NK-92 (cell line): ENCODE results near the gene ERCC2.

Source experiments
- DNase-seq: peaks from one replicate; lab custom pipeline; 2025; ENCODE audit not compliant: unreplicated experiment; lab: John Stamatoyannopoulos, UW

Gene ERCC2

DNA sequence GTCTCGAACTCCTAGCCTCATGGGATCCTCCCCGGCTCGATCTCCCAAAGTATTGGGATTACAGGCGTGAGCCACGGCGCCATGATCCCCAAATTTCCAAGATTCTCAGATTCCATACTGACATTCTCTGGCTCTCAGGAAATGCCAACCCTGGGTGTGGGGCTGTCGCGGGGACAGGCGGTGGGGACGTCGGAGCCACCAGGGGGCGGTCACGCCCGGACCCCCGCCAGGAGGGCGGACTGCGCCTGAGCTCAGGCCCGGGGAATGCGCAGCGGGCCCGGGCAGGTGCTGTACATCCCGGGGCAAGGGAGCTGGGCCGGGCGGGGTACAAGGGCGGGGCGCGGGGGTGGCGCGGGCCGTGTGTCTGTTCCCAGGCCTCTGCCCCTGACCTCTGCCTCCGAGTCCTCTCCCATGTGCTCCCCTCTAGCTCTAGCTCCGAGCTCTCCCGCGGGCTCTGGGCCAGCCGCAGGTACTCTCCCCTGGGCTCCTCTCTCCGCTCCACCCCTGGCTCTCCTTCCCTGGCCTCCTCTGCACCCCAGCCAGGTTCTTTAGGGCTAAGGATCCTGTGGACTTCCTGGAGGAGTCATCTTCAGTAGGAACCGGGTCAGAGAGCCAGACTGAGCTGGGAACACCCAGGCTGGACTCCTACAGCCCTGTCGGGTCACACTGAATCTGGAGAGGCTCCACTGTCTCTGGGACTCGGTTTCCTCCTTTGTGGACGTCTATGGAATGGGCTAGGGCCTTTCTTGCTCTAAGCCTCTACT lies 32.1 kb upstream of the ERCC2 start:
- DNase-seq = no peak

- no peak for DNase-seq
Measured at GRCh38 chr19:45401815-45402214, 31.4 kb upstream of the ERCC2 start.

DNA sequence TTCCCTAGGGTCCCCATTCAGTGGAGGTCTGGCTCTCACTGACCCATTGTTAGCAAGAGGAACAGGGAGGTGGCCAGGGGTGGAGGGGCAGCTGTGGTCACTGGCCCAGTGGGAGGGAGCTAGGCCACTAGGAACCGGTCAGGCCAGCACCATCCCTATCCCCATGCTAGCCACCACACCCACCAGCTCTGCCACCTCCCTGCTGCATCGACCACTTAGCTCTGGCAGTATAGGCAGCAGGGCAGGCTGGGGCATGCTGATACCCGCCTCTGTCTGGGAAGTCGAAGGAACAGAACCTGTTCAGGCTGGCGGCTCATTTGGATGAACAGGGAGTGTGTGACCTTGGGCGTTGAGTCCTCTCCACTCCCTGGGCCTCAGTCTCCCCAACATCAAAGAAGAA lies 29.8 kb upstream of the ERCC2 start:
- no peak for DNase-seq

DNA sequence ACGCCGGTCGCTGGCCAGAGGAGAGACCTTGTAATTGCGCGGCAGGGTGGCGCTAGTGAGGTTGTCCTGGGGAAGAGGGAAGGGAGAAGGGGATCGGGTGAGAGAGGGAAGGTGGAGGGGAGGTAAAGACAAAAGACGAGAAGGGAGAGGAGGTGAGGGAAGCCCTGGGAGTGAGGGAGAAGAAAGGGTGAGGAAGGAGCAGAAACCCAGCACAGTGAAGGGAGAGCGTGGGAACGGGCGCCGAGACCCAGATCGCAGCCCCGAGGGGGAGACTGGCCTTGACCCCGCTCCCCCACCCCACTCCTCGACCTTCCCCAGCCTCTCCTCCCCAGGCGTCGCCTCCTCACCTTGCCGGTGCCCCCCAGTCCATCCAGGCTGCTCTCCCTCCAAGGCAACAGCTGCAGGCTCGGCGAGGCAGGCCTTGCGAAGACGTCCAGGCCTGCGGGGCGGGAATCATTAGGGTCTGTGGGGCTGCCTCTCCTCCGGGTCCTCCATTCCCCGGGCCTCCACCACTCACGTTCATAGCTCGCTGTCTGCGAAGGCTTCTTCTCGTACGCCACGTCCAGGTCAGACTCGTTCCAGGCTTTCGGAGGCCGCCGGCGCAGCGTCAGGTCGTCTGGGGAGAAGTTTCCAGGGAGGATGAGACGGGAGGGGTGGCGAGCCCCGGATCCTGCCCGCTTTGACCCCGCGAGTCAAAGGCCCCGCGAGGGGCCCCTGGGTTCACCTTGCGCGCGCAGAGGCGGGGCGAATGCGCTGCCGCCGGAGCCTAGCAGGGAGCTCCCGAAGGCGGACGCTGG lies 25.6 kb upstream of the ERCC2 start:
- DNase-seq = no peak

DNA sequence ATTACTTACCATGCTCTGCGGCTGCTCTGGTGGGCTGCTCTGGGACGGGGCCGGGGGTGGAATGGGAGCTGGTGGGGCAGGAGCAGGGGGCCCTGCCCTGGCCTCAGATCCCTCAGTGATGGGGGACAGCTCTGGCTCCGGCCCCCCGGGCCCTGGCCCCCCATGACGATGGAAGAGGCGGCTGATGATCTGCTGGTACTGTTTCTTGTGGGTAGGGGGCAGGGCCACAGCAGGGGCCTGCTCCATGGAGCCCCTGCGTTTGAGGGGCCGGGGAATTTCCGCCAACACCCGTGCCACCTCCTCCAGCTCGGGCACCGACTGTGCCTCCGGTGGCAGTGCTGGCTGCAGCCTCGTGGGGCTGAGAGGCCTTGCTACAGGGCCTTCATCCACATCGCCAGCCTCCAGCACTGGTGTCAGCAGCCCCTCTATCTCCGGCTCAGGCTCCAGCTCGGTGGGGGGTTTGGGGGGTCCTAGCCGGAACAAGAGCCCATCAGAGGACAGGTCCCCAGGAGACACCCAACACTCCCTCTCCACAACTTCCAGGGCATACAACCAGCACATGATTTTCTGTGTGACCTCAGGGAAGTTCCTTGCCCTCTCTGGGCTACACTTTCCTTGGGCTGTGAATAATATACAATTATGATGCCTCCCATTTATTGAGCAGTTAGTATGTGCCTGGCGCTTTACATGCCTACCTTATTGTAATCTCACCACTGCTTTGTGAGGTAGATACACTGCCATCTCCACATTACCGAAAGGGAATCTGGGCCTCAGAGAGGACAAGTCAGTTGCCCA lies 21.7 kb upstream of the ERCC2 start:
- no peak for DNase-seq

DNA sequence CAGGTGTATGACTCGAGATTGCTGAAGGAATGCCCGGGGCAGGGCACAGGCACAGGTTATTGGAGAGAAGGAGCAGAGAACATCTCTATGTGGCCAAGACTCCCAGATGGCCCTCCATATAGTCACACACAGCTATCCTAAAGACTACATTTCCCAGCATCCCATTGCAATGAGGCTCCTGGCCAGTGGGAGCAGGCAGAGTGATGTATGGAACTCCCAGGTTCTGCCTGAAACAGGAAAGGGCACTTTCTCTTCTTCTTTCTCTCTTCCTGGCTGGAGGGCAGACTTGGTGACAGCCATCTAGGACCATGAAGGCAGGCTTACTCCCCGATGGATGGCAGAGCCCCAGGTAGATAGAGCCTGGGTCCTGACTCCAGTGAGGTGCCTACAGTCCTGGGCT lies 21.0 kb upstream of the ERCC2 start:
- no peak for DNase-seq

GRCh38 chr19:45385392-45386221 lies 15.2 kb upstream of the ERCC2 start:
- no peak for DNase-seq

GRCh38 chr19:45382426-45382825 lies 12.1 kb upstream of the ERCC2 start:
- no peak for DNase-seq

- no peak for DNase-seq
Measured at GRCh38 chr19:45380107-45380506, 9.7 kb upstream of the ERCC2 start.

DNA sequence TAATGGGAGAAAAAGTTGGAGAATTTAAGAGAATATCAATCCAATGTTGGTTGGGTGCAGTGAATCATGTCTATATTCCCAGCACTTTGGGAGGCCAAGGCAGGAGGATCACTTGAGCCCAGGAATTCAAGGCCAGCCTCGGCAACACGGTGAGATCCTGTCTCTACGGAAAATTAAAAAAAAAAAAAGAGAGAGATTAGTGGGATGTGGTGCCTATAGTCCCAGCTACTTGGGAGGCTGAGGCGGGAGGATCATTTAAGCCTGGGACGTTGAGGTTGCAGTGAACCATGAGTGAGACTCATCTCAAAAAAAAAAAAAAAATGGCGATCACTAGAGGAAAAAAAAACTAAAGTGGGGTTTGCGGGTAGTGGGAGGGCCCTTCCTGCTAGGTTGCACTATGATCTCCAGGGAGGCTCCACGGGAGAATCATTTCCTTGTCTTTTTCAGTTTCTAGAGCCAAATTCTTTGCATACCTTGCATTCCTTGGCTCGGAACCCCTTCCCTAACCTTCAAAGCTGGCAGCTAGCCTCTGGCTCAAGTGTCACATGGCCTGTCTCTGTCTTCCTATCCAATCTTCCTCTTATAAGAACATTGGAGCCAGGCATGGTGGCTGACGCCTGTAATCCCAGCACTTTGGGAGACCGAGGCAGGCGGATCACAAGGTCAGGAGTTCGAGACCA lies 5.8 kb upstream of the ERCC2 start:
- DNase-seq = no peak

DNA sequence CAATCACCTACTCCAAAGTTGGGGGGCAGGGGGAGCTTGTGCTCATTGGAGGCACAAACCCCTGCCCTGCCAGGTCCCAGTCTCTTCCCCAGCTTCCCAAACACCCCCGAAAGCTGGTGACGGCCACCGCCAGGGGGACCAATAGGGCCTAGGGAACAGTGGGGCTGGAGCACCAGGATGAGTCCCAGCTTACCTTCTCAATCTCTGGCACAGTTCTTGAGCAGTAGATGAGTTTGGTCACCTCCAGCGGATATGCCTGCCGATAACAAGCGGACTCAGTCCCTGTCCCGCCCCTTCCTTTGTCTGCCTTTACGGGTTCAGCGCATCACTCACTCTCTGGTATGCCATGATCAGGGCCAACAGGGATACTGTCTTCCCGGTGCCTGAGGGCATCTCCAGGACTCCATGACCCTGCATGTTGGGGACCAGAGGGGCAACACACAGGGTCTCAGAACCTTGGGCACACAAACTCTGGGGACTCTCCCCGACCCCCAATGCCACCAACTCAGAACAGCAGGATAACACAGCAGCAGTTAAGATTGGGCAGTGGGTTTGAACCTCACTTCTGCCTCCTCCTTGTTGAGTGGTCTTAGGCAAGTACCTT lies 1.5 kb downstream of the ERCC2 start:
- no peak for DNase-seq

GRCh38 chr19:45368127-45368526 lies 2.2 kb downstream of the ERCC2 start:
- DNase-seq = no peak

DNA sequence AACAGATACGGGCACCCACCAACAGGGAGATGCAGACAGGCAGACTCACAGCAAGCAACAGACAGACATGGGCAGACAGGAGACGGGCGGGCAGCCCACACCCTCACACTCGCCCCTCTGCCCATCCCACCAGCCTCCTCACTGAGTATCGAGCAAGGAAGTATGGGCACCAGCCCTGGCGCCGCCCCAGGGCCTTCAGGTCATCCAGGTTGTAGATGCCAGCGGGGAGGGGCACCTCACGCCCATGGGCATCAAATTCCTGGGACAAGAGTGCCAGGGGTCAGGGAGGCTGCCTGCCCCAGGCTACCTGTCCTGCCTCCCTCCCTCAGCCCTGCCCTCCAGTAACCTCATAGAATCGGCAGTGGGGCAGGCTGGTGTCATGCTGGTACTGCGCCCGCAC lies 5.7 kb downstream of the ERCC2 start:
- DNase-seq = no peak

GRCh38 chr19:45363861-45364459 lies 6.4 kb downstream of the ERCC2 start:
- DNase-seq = no peak

DNA sequence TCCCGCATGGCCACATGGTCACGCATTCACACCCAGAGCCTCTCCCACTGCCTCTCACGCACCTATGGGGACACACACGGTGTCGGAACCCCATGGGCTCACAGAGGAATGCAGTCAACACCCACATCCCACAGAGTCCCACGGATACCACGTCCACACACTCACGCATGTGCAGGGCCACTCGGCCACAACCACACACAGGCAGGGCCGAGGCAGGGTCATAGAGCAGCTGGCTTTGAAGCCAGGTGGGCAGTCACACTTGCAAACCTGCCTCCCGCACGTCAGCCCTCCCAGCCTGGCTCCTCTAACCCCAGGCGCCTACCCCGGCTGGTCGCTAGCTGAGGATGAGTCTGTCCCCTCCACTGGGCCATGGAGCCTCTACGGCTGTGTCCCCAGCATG lies 8.1 kb downstream of the ERCC2 start:
- no peak for DNase-seq

DNA sequence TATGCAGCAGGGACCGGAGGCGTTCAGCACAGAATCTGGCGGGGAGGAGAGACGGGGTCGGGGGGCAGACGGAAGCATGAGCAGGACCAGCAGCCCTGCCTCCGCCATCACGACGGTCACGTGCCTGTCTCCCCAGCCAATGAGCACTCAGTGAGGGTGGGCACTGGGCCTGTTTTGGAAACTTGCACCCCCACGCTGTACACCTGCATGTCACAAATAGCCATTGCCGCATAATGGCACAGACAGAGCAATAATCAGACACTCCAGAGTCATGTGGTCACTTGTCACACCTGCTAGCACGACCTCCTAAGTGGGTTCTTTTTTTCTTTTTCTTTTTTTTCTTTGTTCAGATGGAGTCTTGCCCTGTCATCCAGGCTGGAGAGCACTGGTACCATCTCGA lies 8.8 kb downstream of the ERCC2 start:
- DNase-seq = no peak

DNA sequence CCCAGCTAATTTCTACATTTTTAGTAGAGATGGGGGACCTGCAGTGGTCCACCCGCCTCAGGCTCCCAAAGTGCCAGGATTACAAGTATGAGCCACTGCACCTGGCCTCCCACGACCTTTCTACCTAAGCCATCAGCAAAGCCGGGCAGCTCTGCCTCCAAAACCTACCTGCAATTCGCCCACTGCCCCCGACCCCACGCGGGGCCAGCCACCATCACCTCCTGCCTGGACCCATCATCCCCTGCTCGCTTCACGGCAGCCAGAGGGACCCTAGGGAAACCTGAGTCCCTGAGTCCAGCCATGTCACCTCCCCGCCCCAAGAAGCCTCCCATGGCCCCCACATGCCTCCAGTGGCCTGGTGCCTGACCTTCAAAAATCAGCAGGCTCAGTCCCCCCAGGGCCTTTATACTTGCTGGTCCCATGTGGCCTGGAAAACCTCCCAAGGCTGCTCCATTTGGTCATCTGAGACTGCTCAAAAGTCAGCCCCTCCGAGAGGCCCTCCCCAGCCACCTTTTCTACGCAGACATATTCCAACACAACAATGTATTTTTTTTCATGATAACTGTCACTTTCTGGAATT lies 12.1 kb downstream of the ERCC2 start:
- DNase-seq = no peak

DNA sequence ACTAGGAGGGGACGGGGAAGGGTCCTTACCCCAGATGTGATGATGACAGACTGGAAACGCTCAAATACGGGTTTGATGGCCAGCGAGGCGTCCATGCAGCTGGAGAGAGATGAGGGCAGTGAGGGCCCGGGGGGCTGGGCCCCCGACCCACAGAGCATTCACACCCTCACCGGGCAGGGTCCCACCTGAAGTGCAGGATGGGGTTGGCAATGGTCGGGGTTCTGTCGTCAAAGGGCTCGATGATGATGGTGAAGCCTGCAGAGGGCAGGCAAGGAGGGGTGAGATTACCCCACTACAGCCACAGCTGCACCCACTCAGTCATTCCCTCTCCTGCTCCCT lies 13.0 kb downstream of the ERCC2 start:
- DNase-seq = no peak

GRCh38 chr19:45356760-45357444 lies 13.5 kb downstream of the ERCC2 start:
- DNase-seq = no peak
